OCI-LY3 (cell line): ENCODE measurements around the gene ANKFN1.

Experiments used
- H2AFZ ChIP-seq: fragments of 200-600, 300-600 bp; shearing (Covaris generic); 2 replicates; pipeline ENCODE4 v1.6.0; 2014; ENCODE audit warnings: antibody characterized with exemption, low read depth, low read length
- H3K27ac ChIP-seq: fragments of 200-600, 300-600 bp; sonication (generic); 2 replicates; pipeline ENCODE4 v1.5.1; 2014; ENCODE audit warnings: mild to moderate bottlenecking, low read length, moderate library complexity, mixed read lengths
- H3K27me3 ChIP-seq: fragments of 200-600, 300-600 bp; sonication (generic); 2 replicates; pipeline ENCODE4 v1.6.1; 2014; ENCODE audit warnings: low read depth, low read length, mixed read lengths
- H3K36me3 ChIP-seq: fragments of 200-600, 300-600 bp; sonication (generic); replicated peaks from 2 replicates; pipeline ENCODE3; 2014; ENCODE audit warnings: low read depth, low read length, mixed read lengths
- H3K4me1 ChIP-seq: fragments of 300-600, 200-600 bp; sonication (generic); 2 replicates; pipeline ENCODE4 v1.6.1; 2014; ENCODE audit warnings: low read length, mixed read lengths
- H3K4me2 ChIP-seq: fragments of 200-600, 300-600 bp; sonication (generic); 2 replicates; pipeline ENCODE4 v1.6.1; 2014; ENCODE audit warnings: low read length, mixed read lengths
- H3K4me3 ChIP-seq: fragments of 300-600, 200-600 bp; sonication (generic); 2 replicates; pipeline ENCODE4 v1.5.1; 2014; ENCODE audit warnings: antibody characterized with exemption, mild to moderate bottlenecking, low read length, moderate library complexity
- H3K79me2 ChIP-seq: fragments of 300-600, 200-600 bp; shearing (Covaris generic); 2 replicates; pipeline ENCODE4 v1.6.1; 2014; ENCODE audit warnings: mild to moderate bottlenecking, low read length, mixed read lengths
- H3K9ac ChIP-seq: fragments of 300-600, 200-600 bp; shearing (Covaris generic); 2 replicates; pipeline ENCODE4 v1.6.0; 2014; ENCODE audit warnings: mild to moderate bottlenecking, low read length, moderate library complexity
- H3K9me3 ChIP-seq: fragments of 200-600, 300-600 bp; shearing (Covaris generic); 2 replicates; pipeline ENCODE4 v1.6.1; 2014; ENCODE audit warnings: low read length, mixed read lengths; ENCODE audit not compliant: insufficient read depth
- H4K20me1 ChIP-seq: fragments of 200-600, 300-600 bp; sonication (generic); 2 replicates; pipeline ENCODE4 v1.6.1; 2016; ENCODE audit warnings: low read length, mixed read lengths; ENCODE audit not compliant: insufficient read depth
- CTCF ChIP-seq: fragments of 200-600, 300-600 bp; sonication (generic); IDR thresholded peaks from 2 replicates; pipeline ENCODE4 v1.5.1; 2014; ENCODE audit warnings: antibody characterized with exemption, low read length, low read depth
- EZH2phosphoT487 ChIP-seq: fragments of 200-600 bp; shearing (Covaris generic); IDR thresholded peaks from 2 replicates; pipeline ENCODE4 v1.6.1; 2018; ENCODE audit warnings: antibody characterized with exemption, mixed run types, low read depth

ANKFN1 gene

GRCh38 chr17:56350592-56350991 lies 197.3 kb downstream of the ANKFN1 start:
- TF ChIP-seq CTCF: no peak
- no peak for TF ChIP-seq EZH2phosphoT487
- Histone ChIP-seq H3K4me1 (no peaks in the 10 kb centered on the region), H3K27me3 (no peaks in the 10 kb centered on the region), H3K4me3 (no peak overlapping the region), H3K9ac (no peak overlapping the region), H3K79me2 (no peaks in the 10 kb centered on the region), H4K20me1 (no peaks in the 10 kb centered on the region), H3K9me3 (no peaks in the 10 kb centered on the region), H3K4me2 (no peak overlapping the region), H3K36me3 (no peaks in the 10 kb centered on the region), H2AFZ (no peak overlapping the region), H3K27ac (no peak overlapping the region)

DNA sequence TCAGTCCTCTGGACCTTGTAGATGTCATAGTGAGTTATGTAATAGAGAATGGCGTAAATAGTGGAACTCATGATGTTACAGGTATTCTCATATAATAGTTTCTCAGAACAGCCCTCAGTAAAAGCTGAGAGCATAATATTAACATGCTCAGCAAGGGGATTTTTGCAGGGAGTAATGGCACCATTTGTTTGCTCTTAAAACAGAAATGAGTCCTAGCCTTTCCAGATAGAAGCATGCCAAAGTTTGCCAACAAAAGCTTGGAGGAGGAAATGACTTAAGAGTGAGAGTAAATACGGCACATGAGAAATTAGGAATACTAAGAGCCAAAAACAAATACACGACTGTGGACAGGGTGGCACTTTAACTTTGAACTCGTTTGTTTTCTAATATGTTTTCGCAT lies 198.4 kb downstream of the ANKFN1 start:
- Histone ChIP-seq H3K9me3 (no peaks in the 10 kb centered on the region), H4K20me1 (no peaks in the 10 kb centered on the region), H2AFZ (no peak overlapping the region), H3K79me2 (no peaks in the 10 kb centered on the region), H3K4me3 (no peak overlapping the region), H3K27me3 (no peaks in the 10 kb centered on the region), H3K4me1 (no peaks in the 10 kb centered on the region), H3K4me2 (no peak overlapping the region), H3K9ac (no peak overlapping the region), H3K27ac (no peak overlapping the region), H3K36me3 (no peaks in the 10 kb centered on the region)
- no peak for TF ChIP-seq CTCF
- TF ChIP-seq EZH2phosphoT487: no peak

DNA sequence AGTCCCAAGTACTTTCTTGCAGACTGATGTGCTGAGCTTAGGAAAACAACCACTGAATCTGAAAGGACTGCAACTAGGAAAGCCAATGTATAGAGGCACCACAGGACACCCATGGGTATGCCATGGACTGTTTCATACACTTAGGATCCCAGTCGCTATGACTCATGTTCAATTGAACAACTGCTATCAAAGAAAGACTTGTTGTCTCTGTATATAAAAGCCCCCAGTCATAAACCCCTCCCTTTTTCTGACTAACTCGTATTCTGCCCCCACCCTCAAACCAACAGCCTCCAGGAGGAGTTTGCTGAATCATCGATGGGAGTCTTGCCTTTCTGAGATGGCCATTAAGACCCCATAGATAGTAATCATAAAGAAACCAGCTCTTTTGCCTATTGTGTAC lies 205.4 kb downstream of the ANKFN1 start:
- Histone ChIP-seq H2AFZ (no peak overlapping the region), H3K27me3 (no peaks in the 10 kb centered on the region; the same call in 1 of the 2 replicates), H3K4me3 (no peak overlapping the region), H3K4me2 (no peak overlapping the region), H3K9ac (no peak overlapping the region), H3K9me3 (no peaks in the 10 kb centered on the region), H3K79me2 (no peaks in the 10 kb centered on the region), H3K36me3 (no peaks in the 10 kb centered on the region), H4K20me1 (no peaks in the 10 kb centered on the region), H3K27ac (no peak overlapping the region), H3K4me1 (no peaks in the 10 kb centered on the region)
- TF ChIP-seq CTCF (no peak), EZH2phosphoT487 (no peak)

- no peaks in the 10 kb centered on the region for H3K9me3 ChIP-seq
- no peak overlapping the region for H3K4me2 ChIP-seq
- no peak overlapping the region for H3K27ac ChIP-seq
- no peaks in the 10 kb centered on the region for H3K79me2 ChIP-seq
- H2AFZ ChIP-seq: no peak overlapping the region
- H3K4me3 ChIP-seq: no peak overlapping the region
- H4K20me1 ChIP-seq: no peaks in the 10 kb centered on the region
- TF ChIP-seq EZH2phosphoT487 (no peak), CTCF (no peak)
- no peak overlapping the region for H3K9ac ChIP-seq
- no peaks in the 10 kb centered on the region for H3K4me1 ChIP-seq
- peaks cover 2% of the 10 kb centered on the region; the same call in 1 of the 2 replicates for H3K27me3 ChIP-seq
- no peaks in the 10 kb centered on the region for H3K36me3 ChIP-seq
These were observed 206.2 kb downstream of the ANKFN1 start for GRCh38 chr17:56359518-56359917.
